Keratinocyte (primary cell): ENCODE results near the gene SIPA1. TPM values are rescaled to one million over a fixed set of nuclear protein-coding genes. Genes with fewer than 3 reads are reported as not detected.

Experiments
- DNase-seq: peaks from one replicate; pipeline ENCODE4 v3.0.0-alpha.2; 2011; ENCODE audit warnings: low read depth, missing footprints, low spot score
- FAIRE-seq: peaks from 2 replicates; lab custom pipeline; 2011; peaks lifted over from hg19 to GRCh38; lab: Jason Lieb, UNC
- H2AFZ ChIP-seq: 2 replicates; pipeline ENCODE4 v1.6.0; 2012; ENCODE audit warnings: low read length, control low read depth, inconsistent platforms; ENCODE audit not compliant: control insufficient read depth
- H3K27ac ChIP-seq: 2 replicates; pipeline ENCODE4 v1.5.1; 2011; ENCODE audit warnings: low read length; ENCODE audit not compliant: control insufficient read depth, insufficient read depth
- H3K27me3 ChIP-seq: 3 replicates; pipeline ENCODE4 v1.6.0; 2011; ENCODE audit warnings: low read length; ENCODE audit not compliant: control insufficient read depth, insufficient read depth; ENCODE audit errors: extremely low read depth
- H3K36me3 ChIP-seq, 2 experiments: 2 replicates in 1 of 2; 3 replicates in 1 of 2; pipeline ENCODE4 v1.5.1; 2011; ENCODE audit warnings: low read length in 2 of 2, mild to moderate bottlenecking in 1 of 2; ENCODE audit not compliant: control insufficient read depth in 2 of 2, insufficient read depth in 2 of 2; ENCODE audit errors: extremely low read depth in 1 of 2
- H3K4me1 ChIP-seq: 3 replicates; pipeline ENCODE4 v1.5.1; 2011; ENCODE audit warnings: low read length; ENCODE audit not compliant: control insufficient read depth, insufficient read depth; ENCODE audit errors: extremely low read depth
- H3K4me2 ChIP-seq: 3 replicates; pipeline ENCODE4 v1.6.0; 2011; ENCODE audit warnings: low read depth, low read length; ENCODE audit not compliant: control insufficient read depth, insufficient read depth; ENCODE audit errors: extremely low read depth
- H3K4me3 ChIP-seq, 3 experiments: fragments of 200-600 bp in 1 of 3; sonication (generic) in 1 of 3; 2 replicates in 2 of 3; 3 replicates in 1 of 3; pipeline ENCODE4 v1.5.1; 2011 to 2016; ENCODE audit warnings: low read length in 3 of 3, mild to moderate bottlenecking in 3 of 3, control low read depth in 2 of 3, inconsistent platforms in 1 of 3, low read depth in 1 of 3, mixed read lengths in 1 of 3, mixed run types in 1 of 3, moderate library complexity in 1 of 3; ENCODE audit not compliant: control insufficient read depth in 2 of 3, insufficient read depth in 2 of 3; ENCODE audit errors: extremely low read depth in 1 of 3
- H3K79me2 ChIP-seq: 2 replicates; pipeline ENCODE4 v1.6.0; 2012; ENCODE audit warnings: low read length; ENCODE audit not compliant: control insufficient read depth, insufficient read depth
- H3K9ac ChIP-seq: 3 replicates; pipeline ENCODE4 v1.6.0; 2011; ENCODE audit warnings: low read length; ENCODE audit not compliant: control insufficient read depth, insufficient read depth; ENCODE audit errors: extremely low read depth
- H3K9me1 ChIP-seq: 3 replicates; pipeline ENCODE4 v1.6.0; 2011; ENCODE audit warnings: low read length; ENCODE audit not compliant: control insufficient read depth, insufficient read depth; ENCODE audit errors: extremely low read depth
- H3K9me3 ChIP-seq: 2 replicates; pipeline ENCODE4 v1.5.1; 2012; ENCODE audit warnings: low read depth, low read length; ENCODE audit not compliant: control insufficient read depth
- H4K20me1 ChIP-seq: 3 replicates; pipeline ENCODE4 v1.6.0; 2011; ENCODE audit warnings: low read length; ENCODE audit not compliant: control insufficient read depth, insufficient read depth; ENCODE audit errors: extremely low read depth
- CTCF ChIP-seq, 3 experiments: IDR thresholded peaks in 1 of 3; conservative IDR thresholded peaks in 1 of 3; optimal IDR thresholded peaks in 1 of 3; 2 replicates in 2 of 3; 3 replicates in 1 of 3; pipeline versions ENCODE3 to v1.5.1; 2011; ENCODE audit warnings: low read length in 3 of 3, mild to moderate bottlenecking in 3 of 3, moderate library complexity in 2 of 3, control low read depth in 1 of 3, inconsistent platforms in 1 of 3; ENCODE audit not compliant: insufficient read depth in 2 of 3; ENCODE audit errors: extremely low read depth in 1 of 3
- EZH2 ChIP-seq: IDR thresholded peaks from one replicate; pipeline ENCODE4 v1.6.1; 2012; ENCODE audit warnings: inconsistent platforms, mild to moderate bottlenecking, low read length, moderate library complexity
- dilution Hi-C: fragments of 300-500 bp; cut with MboI; formaldehyde crosslinking; loops from one replicate; pipeline ENCODE4 v1.7.0; 2020; ENCODE audit warnings: low sequenced_read_pairs; ENCODE audit not compliant: extremely low pct_ligation_motif_present
- polyA plus RNA-seq, 5 experiments: library from polyadenylated mRNA; depleted of rRNA in 3 of 5; stranded (reverse) in 3 of 5; stranded (forward) in 1 of 5; unstranded in 1 of 5; fragments of >200 nt; gene quantifications; 1 replicate in 1 of 5; 2 replicates in 3 of 5; 3 replicates in 1 of 5; pipeline versions ENCODE4 v1.2.1 to v1.2.3, GENCODE V29; 2011 to 2012; ENCODE audit warnings: missing spikeins in 2 of 5, low read depth in 1 of 5, low replicate concordance in 1 of 5

Gene SIPA1
- polyA plus RNA-seq, 1 donor (not counting 4 experiments of a cell fraction or from before 2014, with no cell fraction given) = 4.5 TPM

GRCh38 chr11:65649656-65650546 lies 12.0 kb downstream of the SIPA1 start:
- H2AFZ ChIP-seq = no peak overlapping the region
- H3K9me1 ChIP-seq = no peaks in the 10 kb centered on the region
- H3K79me2 ChIP-seq = no peaks in the 10 kb centered on the region
- TF ChIP-seq EZH2 (no peak), CTCF (optimal IDR thresholded peaks at IDR 0.05 in 1 of 3, IDR thresholded peaks at IDR 0.05 in 1 of 3, conservative IDR thresholded peaks at IDR 0.05 in 1 of 3; ENCODE audit: extremely low read depth in 1 of 3, insufficient read depth in 2 of 3, low read length in 3 of 3) (no peak)
- no peaks in the 10 kb centered on the region for H3K9me3 ChIP-seq
- dilution Hi-C loops = no loop called here
- no peak overlapping the region for H3K9ac ChIP-seq
- H4K20me1 ChIP-seq = no peaks in the 10 kb centered on the region
- no peak overlapping the region for H3K27ac ChIP-seq
- peaks cover 7 to 14% of the 10 kb centered on the region in 2 experiments for H3K36me3 ChIP-seq
- no peak overlapping the region for H3K4me3 ChIP-seq
- FAIRE-seq = no peak
- peak overlapping the region; percentile 41 for H3K4me2 ChIP-seq
- H3K4me1 ChIP-seq = peaks cover 33% of the 10 kb centered on the region
- H3K27me3 ChIP-seq = no peaks in the 10 kb centered on the region
- DNase-seq = no peak

GRCh38 chr11:65650547-65651338 lies 12.8 kb downstream of the SIPA1 start:
- FAIRE-seq = no peak
- dilution Hi-C loops = no loop called here
- Histone ChIP-seq H3K9me3 (no peaks in the 10 kb centered on the region), H3K27ac (peak overlapping the region; percentile 15), H3K9me1 (no peaks in the 10 kb centered on the region), H2AFZ (no peak overlapping the region), H3K27me3 (no peaks in the 10 kb centered on the region), H3K4me1 (peaks cover 33% of the 10 kb centered on the region), H3K9ac (no peak overlapping the region), H3K36me3 (peaks cover 15 to 17% of the 10 kb centered on the region in 2 experiments), H3K4me2 (peak overlapping the region; percentile 41), H3K4me3 (peak overlapping the region in 1 of 3 experiments; percentile 18), H3K79me2 (no peaks in the 10 kb centered on the region), H4K20me1 (no peaks in the 10 kb centered on the region)
- TF ChIP-seq CTCF (optimal IDR thresholded peaks at IDR 0.05 in 1 of 3, IDR thresholded peaks at IDR 0.05 in 1 of 3, conservative IDR thresholded peaks at IDR 0.05 in 1 of 3; ENCODE audit: extremely low read depth in 1 of 3, insufficient read depth in 2 of 3, low read length in 3 of 3) (peak in 1 of 3 experiments; percentile 9), EZH2 (no peak)
- no peak for DNase-seq
